ENCODE data around the gene NFATC2.

The NFATC2 gene

GRCh38 chr20:51404297-51405060 lies 138.0 kb downstream of the NFATC2 start:
- DNase-seq, result no peak

- no peak for DNase-seq
Observed at GRCh38 chr20:51403466-51404220, 138.9 kb downstream of the NFATC2 start.

- no peak for DNase-seq
Observed at GRCh38 chr20:51402201-51402600, 140.3 kb downstream of the NFATC2 start.

- no peak for DNase-seq
Observed at GRCh38 chr20:51401496-51401895, 141.0 kb downstream of the NFATC2 start.

- DNase-seq, result no peak
Observed at GRCh38 chr20:51400051-51400926, 142.2 kb downstream of the NFATC2 start.

GRCh38 chr20:51399006-51399890 lies 143.3 kb downstream of the NFATC2 start:
- DNase-seq, result peak in 1 of 2 experiments; percentile 15

- no peak for DNase-seq
Observed at GRCh38 chr20:51398552-51398951, 144.0 kb downstream of the NFATC2 start.

- DNase-seq, result no peak
Observed at GRCh38 chr20:51398083-51398482, 144.4 kb downstream of the NFATC2 start.

GRCh38 chr20:51397137-51397536 lies 145.4 kb downstream of the NFATC2 start:
- DNase-seq, result no peak

GRCh38 chr20:51396365-51396909 lies 146.1 kb downstream of the NFATC2 start:
- DNase-seq, result no peak

- DNase-seq, result no peak
Observed at GRCh38 chr20:51394706-51395105, 147.8 kb downstream of the NFATC2 start.

GRCh38 chr20:51393571-51393970 lies 148.9 kb downstream of the NFATC2 start:
- no peak for DNase-seq

GRCh38 chr20:51392614-51393186 lies 149.8 kb downstream of the NFATC2 start:
- DNase-seq, result no peak

GRCh38 chr20:51391926-51392325 lies 150.6 kb downstream of the NFATC2 start:
- no peak for DNase-seq

- DNase-seq, result no peak
Observed at GRCh38 chr20:51389543-51390264, 152.8 kb downstream of the NFATC2 start.

- no peak for DNase-seq
Observed at GRCh38 chr20:51388756-51389542, 153.6 kb downstream of the NFATC2 start.

GRCh38 chr20:51388227-51388626 lies 154.3 kb downstream of the NFATC2 start:
- DNase-seq, result no peak

- peak in 1 of 2 experiments; percentile 14 for DNase-seq
Observed at GRCh38 chr20:51387125-51387875, 155.2 kb downstream of the NFATC2 start.

- no peak for DNase-seq
Observed at GRCh38 chr20:51386586-51386985, 155.9 kb downstream of the NFATC2 start.

Data from NCI-H2081 (cell line).